ENCODE results near the gene PRKG1.
A peak's percentile ranks its signal among the peaks of the same experiment; 100 is the strongest.

Gene PRKG1

GRCh38 chr10:51760864-51761640, 686.8 kb downstream of the PRKG1 start:
- no peak for DNase-seq (ENCODE audit: low spot score)

- DNase-seq (ENCODE audit: low spot score): no peak
These were observed 689.5 kb downstream of the PRKG1 start for GRCh38 chr10:51763746-51764145.

- no peak for DNase-seq (ENCODE audit: low spot score)
These were observed 691.1 kb downstream of the PRKG1 start for GRCh38 chr10:51765284-51765971.

- no peak for DNase-seq (ENCODE audit: low spot score)
These were observed 692.3 kb downstream of the PRKG1 start for GRCh38 chr10:51766423-51767102.

GRCh38 chr10:51767103-51767763, 692.9 kb downstream of the PRKG1 start:
- no peak for DNase-seq (ENCODE audit: low spot score)

GRCh38 chr10:51768886-51769465, 694.7 kb downstream of the PRKG1 start:
- peak; percentile 20 for DNase-seq (ENCODE audit: low spot score)

GRCh38 chr10:51770709-51771108, 696.4 kb downstream of the PRKG1 start:
- DNase-seq (ENCODE audit: low spot score): no peak

GRCh38 chr10:51772387-51772786, 698.1 kb downstream of the PRKG1 start:
- no peak for DNase-seq (ENCODE audit: low spot score)

- DNase-seq (ENCODE audit: low spot score): no peak
These were observed 699.4 kb downstream of the PRKG1 start for GRCh38 chr10:51773681-51774080.

GRCh38 chr10:51783941-51784340, 709.7 kb downstream of the PRKG1 start:
- DNase-seq (ENCODE audit: low spot score): no peak

GRCh38 chr10:51786016-51786683, 711.9 kb downstream of the PRKG1 start:
- no peak for DNase-seq (ENCODE audit: low spot score)

- no peak for DNase-seq (ENCODE audit: low spot score)
These were observed 712.4 kb downstream of the PRKG1 start for GRCh38 chr10:51786684-51787035.

- no peak for DNase-seq (ENCODE audit: low spot score)
These were observed 714.0 kb downstream of the PRKG1 start for GRCh38 chr10:51788273-51788672.

- no peak for DNase-seq (ENCODE audit: low spot score)
These were observed 714.8 kb downstream of the PRKG1 start for GRCh38 chr10:51789118-51789517.

- no peak for DNase-seq (ENCODE audit: low spot score)
These were observed 715.6 kb downstream of the PRKG1 start for GRCh38 chr10:51789903-51790302.

- DNase-seq (ENCODE audit: low spot score): no peak
These were observed 718.4 kb downstream of the PRKG1 start for GRCh38 chr10:51792678-51793077.

- no peak for DNase-seq (ENCODE audit: low spot score)
These were observed 725.8 kb downstream of the PRKG1 start for GRCh38 chr10:51800121-51800520.

- DNase-seq (ENCODE audit: low spot score): no peak
These were observed 726.6 kb downstream of the PRKG1 start for GRCh38 chr10:51800725-51801424.

- no peak for DNase-seq (ENCODE audit: low spot score)
These were observed 727.7 kb downstream of the PRKG1 start for GRCh38 chr10:51802030-51802429.

- DNase-seq (ENCODE audit: low spot score): no peak
These were observed 730.6 kb downstream of the PRKG1 start for GRCh38 chr10:51804866-51805265.

Measured in putamen (tissue), 1 donor.